Neural progenitor cell (in vitro differentiated cells): ENCODE data around the gene SDK2. TPM values are rescaled to one million over a fixed set of nuclear protein-coding genes. Genes with fewer than 3 reads are reported as not detected.

Experiments used
- DNase-seq: peaks from one replicate; pipeline ENCODE4 v3.0.0-alpha.2; 2016; ENCODE audit warnings: low spot score
- H2AFZ ChIP-seq: fragments of 200-600 bp; sonication (generic); replicated peaks from 2 replicates; pipeline ENCODE4 v1.6.1; 2016; ENCODE audit warnings: antibody characterized with exemption
- H3F3A ChIP-seq: fragments of 200-600 bp; sonication (generic); 2 replicates; pipeline ENCODE4 v1.6.1; 2016; ENCODE audit warnings: antibody characterized with exemption, low read depth
- H3K27ac ChIP-seq: fragments of 200-600 bp; sonication (generic); 2 replicates; pipeline ENCODE4 v1.5.1; 2016; ENCODE audit warnings: mild to moderate bottlenecking
- H3K27me3 ChIP-seq: fragments of 200-600 bp; sonication (generic); 2 replicates; pipeline ENCODE4 v1.6.1; 2016; ENCODE audit warnings: mild to moderate bottlenecking, moderate library complexity
- H3K36me3 ChIP-seq: fragments of 200-600 bp; sonication (generic); 2 replicates; pipeline ENCODE4 v1.5.1; 2016
- H3K4me1 ChIP-seq: fragments of 200-600 bp; sonication (generic); 2 replicates; pipeline ENCODE4 v1.6.1; 2016; ENCODE audit warnings: mixed run types
- H3K4me2 ChIP-seq: fragments of 200-600 bp; sonication (generic); 2 replicates; pipeline ENCODE4 v1.6.1; 2016
- H3K4me3 ChIP-seq: fragments of 200-600 bp; sonication (generic); 2 replicates; pipeline ENCODE4 v1.5.1; 2016
- H3K79me2 ChIP-seq: fragments of 200-600 bp; sonication (generic); 2 replicates; pipeline ENCODE4 v1.6.1; 2016; ENCODE audit warnings: low read depth
- H3K9ac ChIP-seq: fragments of 200-600 bp; sonication (generic); 2 replicates; pipeline ENCODE4 v1.6.1; 2016
- H3K9me3 ChIP-seq: fragments of 200-600 bp; sonication (generic); 2 replicates; pipeline ENCODE4 v1.5.1; 2016; ENCODE audit warnings: low read depth
- H4K20me1 ChIP-seq: fragments of 200-600 bp; sonication (generic); 2 replicates; pipeline ENCODE4 v1.6.1; 2016; ENCODE audit warnings: low read depth
- H3K27ac Mint-ChIP-seq: 3 replicates; pipeline ENCODE4 v1.8.0; 2021; ENCODE audit warnings: mixed read lengths
- H3K27me3 Mint-ChIP-seq: 2 replicates; pipeline ENCODE4 v1.8.0; 2022; ENCODE audit warnings: low read depth, mild to moderate bottlenecking, inconsistent platforms, moderate library complexity, mixed read lengths; ENCODE audit not compliant: insufficient read depth
- H3K36me3 Mint-ChIP-seq: 3 replicates; pipeline ENCODE4 v1.8.0; 2021; ENCODE audit warnings: mixed read lengths
- H3K4me1 Mint-ChIP-seq: 3 replicates; pipeline ENCODE4 v1.8.0; 2021; ENCODE audit warnings: mixed read lengths
- H3K4me3 Mint-ChIP-seq: 3 replicates; pipeline ENCODE4 v1.8.0; 2021; ENCODE audit warnings: mild to moderate bottlenecking, moderate library complexity, mixed read lengths
- H3K9me3 Mint-ChIP-seq: 3 replicates; pipeline ENCODE4 v1.8.0; 2020; ENCODE audit warnings: mixed read lengths
- CTCF ChIP-seq: fragments of 200-600 bp; sonication (generic); IDR thresholded peaks from 2 replicates; pipeline ENCODE4 v1.5.1; 2017; ENCODE audit warnings: antibody characterized with exemption, mild to moderate bottlenecking
- EZH2 ChIP-seq: fragments of 200-600 bp; sonication (generic); IDR thresholded peaks from 2 replicates; pipeline ENCODE4 v1.6.1; 2017; ENCODE audit warnings: antibody characterized with exemption, mild to moderate bottlenecking, moderate library complexity
- EZH2phosphoT487 ChIP-seq: fragments of 200-600 bp; sonication (generic); IDR thresholded peaks from 2 replicates; pipeline ENCODE4 v1.6.1; 2017; ENCODE audit warnings: antibody characterized with exemption
- total RNA-seq: library from RNA; depleted of rRNA; stranded (reverse); fragments of >200 nt; gene quantifications from 2 replicates; pipeline ENCODE4 v1.2.3, GENCODE V29; 2015; ENCODE audit warnings: low replicate concordance

The SDK2 gene
- total RNA-seq, 1 donor from 2014 or later, result 15.3 TPM

GRCh38 chr17:73497721-73498120 is 146.5 kb downstream of the SDK2 start:
- Histone ChIP-seq H3K4me1 (no peaks in the 10 kb centered on the region), H3K36me3 (no peaks in the 10 kb centered on the region), H3K4me3 (no peak overlapping the region), H3K9ac (no peak overlapping the region), H3K4me2 (no peak overlapping the region), H3K27me3 (no peaks in the 10 kb centered on the region), H4K20me1 (peaks cover 84% of the 10 kb centered on the region), H3K79me2 (no peaks in the 10 kb centered on the region), H3K9me3 (no peaks in the 10 kb centered on the region), H3F3A (no peaks in the 10 kb centered on the region), H2AFZ (no peak overlapping the region), H3K27ac (no peak overlapping the region)
- no peak for DNase-seq
- peaks cover 37% of the 10 kb centered on the region for H3K4me1 Mint-ChIP-seq
- no peaks in the 10 kb centered on the region for H3K9me3 Mint-ChIP-seq
- TF ChIP-seq EZH2, result no peak
- TF ChIP-seq EZH2phosphoT487, result no peak
- TF ChIP-seq CTCF, result no peak
- H3K27me3 Mint-ChIP-seq, result peaks cover 5% of the 10 kb centered on the region
- H3K27ac Mint-ChIP-seq, result peak overlapping the region; percentile 73
- H3K36me3 Mint-ChIP-seq, result peaks cover 6% of the 10 kb centered on the region
- H3K4me3 Mint-ChIP-seq, result no peak overlapping the region

- H3K36me3 Mint-ChIP-seq, result peaks cover 5% of the 10 kb centered on the region
- H3F3A ChIP-seq, result no peaks in the 10 kb centered on the region
- peaks cover 4% of the 10 kb centered on the region for H3K27me3 Mint-ChIP-seq
These were observed 148.0 kb downstream of the SDK2 start for GRCh38 chr17:73496232-73496631.

GRCh38 chr17:73495641-73496040 is 148.6 kb downstream of the SDK2 start:
- Histone ChIP-seq H3K4me2 (no peak overlapping the region), H3F3A (no peaks in the 10 kb centered on the region), H3K4me3 (no peak overlapping the region), H3K27ac (no peak overlapping the region), H3K9ac (no peak overlapping the region), H3K79me2 (no peaks in the 10 kb centered on the region), H4K20me1 (peaks cover 88% of the 10 kb centered on the region), H3K27me3 (no peaks in the 10 kb centered on the region), H3K36me3 (no peaks in the 10 kb centered on the region), H3K9me3 (no peaks in the 10 kb centered on the region), H3K4me1 (no peaks in the 10 kb centered on the region), H2AFZ (no peak overlapping the region)
- peaks cover 4% of the 10 kb centered on the region for H3K27me3 Mint-ChIP-seq
- no peak overlapping the region for H3K27ac Mint-ChIP-seq
- DNase-seq, result no peak
- peaks cover 45% of the 10 kb centered on the region for H3K4me1 Mint-ChIP-seq
- TF ChIP-seq CTCF (no peak), EZH2 (no peak), EZH2phosphoT487 (no peak)
- H3K36me3 Mint-ChIP-seq, result peaks cover 5% of the 10 kb centered on the region
- no peak overlapping the region for H3K4me3 Mint-ChIP-seq
- H3K9me3 Mint-ChIP-seq, result no peaks in the 10 kb centered on the region

More at GRCh38 chr17:73496232-73496631, 148.0 kb downstream of the SDK2 start:
- H3K4me3 Mint-ChIP-seq, result no peak overlapping the region
- H3K9ac ChIP-seq, result no peak overlapping the region
- peaks cover 87% of the 10 kb centered on the region for H4K20me1 ChIP-seq
- DNase-seq, result no peak
- no peak overlapping the region for H2AFZ ChIP-seq
- no peaks in the 10 kb centered on the region for H3K79me2 ChIP-seq
- TF ChIP-seq EZH2phosphoT487 (no peak), CTCF (no peak), EZH2 (no peak)
- no peak overlapping the region for H3K4me3 ChIP-seq
- H3K36me3 ChIP-seq, result no peaks in the 10 kb centered on the region
- H3K4me2 ChIP-seq, result no peak overlapping the region
- no peaks in the 10 kb centered on the region for H3K9me3 ChIP-seq
- no peak overlapping the region for H3K27ac ChIP-seq
- no peak overlapping the region for H3K27ac Mint-ChIP-seq
- H3K4me1 Mint-ChIP-seq, result peaks cover 45% of the 10 kb centered on the region
- H3K4me1 ChIP-seq, result no peaks in the 10 kb centered on the region
- H3K27me3 ChIP-seq, result no peaks in the 10 kb centered on the region
- H3K9me3 Mint-ChIP-seq, result no peaks in the 10 kb centered on the region

- DNase-seq, result no peak
- no peaks in the 10 kb centered on the region for H3K79me2 ChIP-seq
- H2AFZ ChIP-seq, result no peak overlapping the region
- Mint-ChIP-seq H3K4me3 (no peak overlapping the region), H3K36me3 (peaks cover 5% of the 10 kb centered on the region), H3K27me3 (peaks cover 6% of the 10 kb centered on the region), H3K27ac (no peak overlapping the region), H3K9me3 (no peaks in the 10 kb centered on the region), H3K4me1 (peaks cover 48% of the 10 kb centered on the region)
- no peak overlapping the region for H3K4me3 ChIP-seq
- TF ChIP-seq EZH2phosphoT487 (no peak), CTCF (no peak), EZH2 (no peak)
- no peaks in the 10 kb centered on the region for H3K9me3 ChIP-seq
- no peaks in the 10 kb centered on the region for H3K36me3 ChIP-seq
- no peaks in the 10 kb centered on the region for H3K4me1 ChIP-seq
- H3F3A ChIP-seq, result no peaks in the 10 kb centered on the region
- H3K9ac ChIP-seq, result no peak overlapping the region
- H3K27ac ChIP-seq, result no peak overlapping the region
- no peaks in the 10 kb centered on the region for H3K27me3 ChIP-seq
- no peak overlapping the region for H3K4me2 ChIP-seq
- H4K20me1 ChIP-seq, result peaks cover 94% of the 10 kb centered on the region
These were observed 149.3 kb downstream of the SDK2 start for GRCh38 chr17:73494950-73495349.
